ENCODE results near the gene MAPKAP1. TPM values are rescaled to one million over a fixed set of nuclear protein-coding genes. Genes with fewer than 3 reads are reported as not detected.

MAPKAP1 gene
- polyA plus RNA-seq, 1 donor (not counting 4 experiments of a cell fraction or from before 2014, with no cell fraction given) = 129 TPM

- H3K27me3 ChIP-seq (ENCODE audit: control insufficient read depth, extremely low read depth, insufficient read depth, low read length) = no peaks in the 10 kb centered on the region
- peaks cover 4% of the 10 kb centered on the region for H3K9me1 ChIP-seq (ENCODE audit: control insufficient read depth, extremely low read depth, insufficient read depth, low read length)
- TF ChIP-seq EZH2 (IDR thresholded peaks at IDR 0.05; ENCODE audit: low read length) (no peak), CTCF (optimal IDR thresholded peaks at IDR 0.05 in 1 of 3, IDR thresholded peaks at IDR 0.05 in 1 of 3, conservative IDR thresholded peaks at IDR 0.05 in 1 of 3; ENCODE audit: extremely low read depth in 1 of 3, insufficient read depth in 2 of 3, low read length in 3 of 3) (no peak)
- H3K27ac ChIP-seq (ENCODE audit: control insufficient read depth, insufficient read depth, low read length) = no peak overlapping the region
- peaks cover 6 to 15% of the 10 kb centered on the region in 2 experiments for H3K36me3 ChIP-seq (ENCODE audit: control insufficient read depth in 2 of 2, extremely low read depth in 1 of 2, insufficient read depth in 2 of 2, low read length in 2 of 2)
- peaks cover 8% of the 10 kb centered on the region for H3K4me1 ChIP-seq (ENCODE audit: control insufficient read depth, extremely low read depth, insufficient read depth, low read length)
- FAIRE-seq (no peak), DNase-seq (ENCODE audit: low read depth, low spot score) (no peak)
- H3K9me3 ChIP-seq (ENCODE audit: control insufficient read depth, low read depth, low read length) = no peaks in the 10 kb centered on the region
- peaks cover 49% of the 10 kb centered on the region for H3K79me2 ChIP-seq (ENCODE audit: control insufficient read depth, insufficient read depth, low read length)
- H3K9ac ChIP-seq (ENCODE audit: control insufficient read depth, extremely low read depth, insufficient read depth, low read length) = no peak overlapping the region
- no peak overlapping the region for H3K4me2 ChIP-seq (ENCODE audit: control insufficient read depth, extremely low read depth, insufficient read depth, low read depth, low read length)
- no peak overlapping the region for H2AFZ ChIP-seq (ENCODE audit: control insufficient read depth, low read length)
- no peaks in the 10 kb centered on the region for H4K20me1 ChIP-seq (ENCODE audit: control insufficient read depth, extremely low read depth, insufficient read depth, low read length)
- dilution Hi-C loops (cut with MboI; ENCODE audit: extremely low pct_ligation_motif_present, low sequenced_read_pairs) = no loop called here
- no peak overlapping the region for H3K4me3 ChIP-seq (ENCODE audit: control insufficient read depth in 2 of 3, extremely low read depth in 1 of 3, insufficient read depth in 2 of 3, low read depth in 1 of 3, low read length in 3 of 3)
These were observed 121.4 kb downstream of the MAPKAP1 start for GRCh38 chr9:125585503-125586171.

- dilution Hi-C loops (cut with MboI; ENCODE audit: extremely low pct_ligation_motif_present, low sequenced_read_pairs) = no loop called here
- Histone ChIP-seq H3K79me2 (ENCODE audit: control insufficient read depth, insufficient read depth, low read length) (peaks cover 12% of the 10 kb centered on the region), H3K27ac (ENCODE audit: control insufficient read depth, insufficient read depth, low read length) (no peak overlapping the region), H2AFZ (ENCODE audit: control insufficient read depth, low read length) (no peak overlapping the region), H3K9me3 (ENCODE audit: control insufficient read depth, low read depth, low read length) (no peaks in the 10 kb centered on the region), H3K27me3 (ENCODE audit: control insufficient read depth, extremely low read depth, insufficient read depth, low read length) (no peaks in the 10 kb centered on the region), H4K20me1 (ENCODE audit: control insufficient read depth, extremely low read depth, insufficient read depth, low read length) (no peaks in the 10 kb centered on the region), H3K9me1 (ENCODE audit: control insufficient read depth, extremely low read depth, insufficient read depth, low read length) (no peaks in the 10 kb centered on the region), H3K4me3 (ENCODE audit: control insufficient read depth in 2 of 3, extremely low read depth in 1 of 3, insufficient read depth in 2 of 3, low read depth in 1 of 3, low read length in 3 of 3) (no peak overlapping the region), H3K36me3 (ENCODE audit: control insufficient read depth in 2 of 2, extremely low read depth in 1 of 2, insufficient read depth in 2 of 2, low read length in 2 of 2) (peaks cover 6 to 13% of the 10 kb centered on the region in 2 experiments), H3K9ac (ENCODE audit: control insufficient read depth, extremely low read depth, insufficient read depth, low read length) (no peak overlapping the region), H3K4me2 (ENCODE audit: control insufficient read depth, extremely low read depth, insufficient read depth, low read depth, low read length) (no peak overlapping the region), H3K4me1 (ENCODE audit: control insufficient read depth, extremely low read depth, insufficient read depth, low read length) (no peaks in the 10 kb centered on the region)
- TF ChIP-seq EZH2 (IDR thresholded peaks at IDR 0.05; ENCODE audit: low read length) (no peak), CTCF (optimal IDR thresholded peaks at IDR 0.05 in 1 of 3, IDR thresholded peaks at IDR 0.05 in 1 of 3, conservative IDR thresholded peaks at IDR 0.05 in 1 of 3; ENCODE audit: extremely low read depth in 1 of 3, insufficient read depth in 2 of 3, low read length in 3 of 3) (no peak)
- FAIRE-seq = no peak
- no peak for DNase-seq (ENCODE audit: low read depth, low spot score)
These were observed 126.2 kb downstream of the MAPKAP1 start for GRCh38 chr9:125580701-125581286.

Data from keratinocyte (primary cell).